GM18858 (cell line): ENCODE data around the gene CALHM6.
A peak's percentile ranks its signal among the peaks of the same experiment; 100 is the strongest.

Experiments
- ATAC-seq: cut with Tn5 transposase; IDR thresholded peaks from one replicate; pipeline ENCODE4 v1.9.1; 2021; ENCODE audit not compliant: unreplicated experiment

CALHM6 gene

GRCh38 chr6:116444575-116444974, 16.6 kb upstream of the CALHM6 start:
- ATAC-seq = no peak

GRCh38 chr6:116445102-116445501, 16.1 kb upstream of the CALHM6 start:
- ATAC-seq = no peak

DNA sequence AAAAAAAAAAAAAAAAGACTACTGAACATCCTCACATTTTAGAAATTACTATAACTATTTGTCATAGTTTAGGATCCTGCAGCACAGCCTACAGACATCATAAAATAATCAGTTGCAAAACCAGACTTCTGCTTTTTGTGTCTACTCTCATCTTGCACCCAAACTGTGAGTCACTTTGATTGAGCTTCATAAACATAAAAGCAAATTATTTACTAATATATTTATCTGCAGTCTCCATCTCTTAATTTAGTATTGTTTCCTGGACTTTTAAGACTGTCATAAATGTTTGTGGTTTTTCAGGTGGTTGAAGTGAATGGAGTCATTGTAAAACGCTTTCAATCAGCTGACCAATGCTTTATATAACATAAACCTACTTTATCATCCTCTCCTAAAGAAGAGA, 14.8 kb upstream of the CALHM6 start:
- ATAC-seq = no peak

- ATAC-seq = no peak
Measured at GRCh38 chr6:116447052-116447451, 14.1 kb upstream of the CALHM6 start.

GRCh38 chr6:116447496-116448011, 13.6 kb upstream of the CALHM6 start:
- ATAC-seq = no peak

GRCh38 chr6:116449565-116449964, 11.6 kb upstream of the CALHM6 start:
- no peak for ATAC-seq

GRCh38 chr6:116450185-116450710, 10.9 kb upstream of the CALHM6 start:
- no peak for ATAC-seq

- ATAC-seq = peak; percentile 88
Measured at GRCh38 chr6:116450769-116451740, 10.1 kb upstream of the CALHM6 start.

DNA sequence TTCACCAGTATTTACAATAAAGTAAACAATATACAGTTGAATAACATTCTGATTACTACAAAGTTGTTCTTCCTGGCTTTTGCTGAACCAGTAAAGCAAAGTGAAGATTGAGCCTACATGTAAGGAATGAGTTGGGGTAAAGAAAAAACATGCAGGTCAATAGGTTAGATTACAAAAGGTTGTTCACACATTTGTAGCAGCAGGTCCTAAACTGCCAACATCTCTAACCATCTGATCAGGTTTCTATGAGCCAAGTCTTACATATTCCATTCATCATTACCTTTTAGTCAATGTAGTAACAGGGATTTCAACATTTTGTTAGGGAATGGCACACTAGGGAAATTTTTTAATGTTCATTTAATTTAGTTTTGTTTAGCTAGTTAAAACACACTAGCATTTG, 9.3 kb upstream of the CALHM6 start:
- ATAC-seq = no peak

DNA sequence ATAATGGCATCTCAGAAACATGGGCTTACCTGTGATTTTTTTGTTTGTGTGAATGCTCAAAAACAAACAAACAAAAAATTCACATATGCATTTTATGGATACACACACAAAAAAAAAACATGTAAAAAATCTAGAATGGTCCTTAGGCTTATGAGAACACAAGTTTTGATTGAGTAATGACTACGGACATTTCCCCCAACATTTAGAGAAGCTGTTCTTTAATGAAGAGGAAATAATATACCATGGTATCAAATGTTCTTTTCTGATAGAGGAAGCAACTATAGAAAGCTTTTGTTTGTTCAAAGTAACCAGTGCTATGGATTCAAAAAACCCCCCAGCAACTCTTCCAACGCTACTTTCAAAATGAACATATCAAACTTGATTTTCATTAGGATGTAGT, 8.6 kb upstream of the CALHM6 start:
- no peak for ATAC-seq

GRCh38 chr6:116456106-116456505, 5.1 kb upstream of the CALHM6 start:
- no peak for ATAC-seq

GRCh38 chr6:116456927-116457326, 4.2 kb upstream of the CALHM6 start:
- no peak for ATAC-seq

GRCh38 chr6:116458264-116458663, 2.9 kb upstream of the CALHM6 start:
- no peak for ATAC-seq

- ATAC-seq = no peak
Measured at GRCh38 chr6:116459927-116460326, 1.2 kb upstream of the CALHM6 start.

- peak; percentile 79 for ATAC-seq
Measured at GRCh38 chr6:116461932-116462885, 1.0 kb downstream of the CALHM6 start.

GRCh38 chr6:116463301-116463700, 2.1 kb downstream of the CALHM6 start:
- no peak for ATAC-seq

DNA sequence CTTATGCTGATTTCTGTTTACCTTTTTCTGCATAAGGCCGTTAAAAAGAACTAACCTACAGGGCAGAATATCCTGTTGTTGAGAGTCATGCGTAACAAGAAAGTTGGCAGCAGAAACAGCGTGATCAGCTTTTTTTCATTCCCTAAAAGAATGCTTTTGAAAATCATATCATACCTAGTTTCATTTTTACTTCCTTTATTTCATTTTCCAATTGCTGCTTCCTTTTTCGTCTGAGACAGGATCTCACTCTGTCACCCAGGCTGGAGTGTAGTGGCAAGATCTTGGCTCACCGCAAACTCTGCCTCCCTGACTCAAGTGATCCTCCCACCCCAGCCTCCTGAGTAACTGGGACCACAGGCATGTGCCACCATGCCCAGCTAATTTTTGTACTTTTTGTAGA, 4.1 kb downstream of the CALHM6 start:
- ATAC-seq = no peak

- ATAC-seq = no peak
Measured at GRCh38 chr6:116467096-116467495, 5.9 kb downstream of the CALHM6 start.

DNA sequence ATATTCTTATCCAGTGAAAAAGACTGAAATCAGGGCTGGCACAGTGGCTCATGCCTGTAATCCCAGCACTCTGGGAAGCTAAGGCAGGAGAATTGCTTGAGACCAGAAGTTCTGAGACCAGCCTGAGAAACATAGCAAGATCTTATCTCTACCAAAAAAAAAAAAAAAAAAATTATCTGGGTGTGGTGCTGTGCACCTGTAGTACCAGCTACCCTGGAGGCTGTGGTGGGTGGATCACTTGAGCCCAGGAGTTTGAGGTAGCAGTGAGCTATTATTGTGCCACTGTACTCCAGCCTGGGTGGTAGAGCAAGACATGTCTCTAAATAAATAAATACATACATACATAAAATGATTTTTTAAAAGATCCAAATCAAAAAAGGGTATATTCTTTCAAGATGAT, 6.3 kb downstream of the CALHM6 start:
- ATAC-seq = no peak

DNA sequence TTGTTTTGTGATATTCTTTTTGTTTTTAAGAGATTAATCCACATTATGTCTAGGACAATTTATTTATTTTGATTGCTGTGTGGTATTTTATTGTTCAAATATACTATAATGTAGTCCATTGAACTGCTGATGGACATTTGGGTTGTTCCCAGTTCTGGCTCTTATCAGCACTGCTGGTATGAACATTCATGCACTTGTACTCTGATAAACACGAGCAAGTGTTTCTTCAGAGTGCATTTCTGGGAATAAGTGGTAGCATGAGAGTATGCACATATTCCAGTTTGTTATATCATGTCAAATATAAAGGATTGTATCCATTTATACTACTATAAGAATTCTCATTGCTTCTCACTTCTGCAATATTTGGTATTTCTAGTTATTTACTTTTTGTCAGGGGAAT, 7.1 kb downstream of the CALHM6 start:
- ATAC-seq = no peak

DNA sequence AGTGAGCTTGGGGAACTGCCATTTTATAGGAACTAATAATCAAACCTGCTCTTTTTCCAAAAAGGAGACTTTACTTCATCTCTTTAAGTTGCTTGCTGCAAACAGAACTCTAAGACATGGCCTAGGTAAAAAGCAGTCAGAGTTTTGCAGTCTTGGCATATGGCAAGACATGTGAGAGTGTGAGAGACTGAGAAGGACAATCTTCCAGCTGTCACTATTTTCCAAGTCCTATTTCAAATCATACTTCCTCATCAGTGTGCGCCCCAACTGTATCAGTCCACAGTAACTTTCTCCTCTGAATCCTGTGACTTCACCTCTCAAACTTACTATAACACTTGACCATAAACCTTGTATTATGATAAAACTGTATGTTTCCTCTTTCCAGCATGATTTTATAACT, 10.4 kb downstream of the CALHM6 start:
- ATAC-seq = no peak
